A204.1 (cell line): Measurements from ENCODE around the gene SEZ6.

Experiments
- FAIRE-seq: peaks from 2 replicates; lab custom pipeline; 2012; peaks lifted over from hg19 to GRCh38; lab: Jason Lieb, UNC

Gene SEZ6, protein sequence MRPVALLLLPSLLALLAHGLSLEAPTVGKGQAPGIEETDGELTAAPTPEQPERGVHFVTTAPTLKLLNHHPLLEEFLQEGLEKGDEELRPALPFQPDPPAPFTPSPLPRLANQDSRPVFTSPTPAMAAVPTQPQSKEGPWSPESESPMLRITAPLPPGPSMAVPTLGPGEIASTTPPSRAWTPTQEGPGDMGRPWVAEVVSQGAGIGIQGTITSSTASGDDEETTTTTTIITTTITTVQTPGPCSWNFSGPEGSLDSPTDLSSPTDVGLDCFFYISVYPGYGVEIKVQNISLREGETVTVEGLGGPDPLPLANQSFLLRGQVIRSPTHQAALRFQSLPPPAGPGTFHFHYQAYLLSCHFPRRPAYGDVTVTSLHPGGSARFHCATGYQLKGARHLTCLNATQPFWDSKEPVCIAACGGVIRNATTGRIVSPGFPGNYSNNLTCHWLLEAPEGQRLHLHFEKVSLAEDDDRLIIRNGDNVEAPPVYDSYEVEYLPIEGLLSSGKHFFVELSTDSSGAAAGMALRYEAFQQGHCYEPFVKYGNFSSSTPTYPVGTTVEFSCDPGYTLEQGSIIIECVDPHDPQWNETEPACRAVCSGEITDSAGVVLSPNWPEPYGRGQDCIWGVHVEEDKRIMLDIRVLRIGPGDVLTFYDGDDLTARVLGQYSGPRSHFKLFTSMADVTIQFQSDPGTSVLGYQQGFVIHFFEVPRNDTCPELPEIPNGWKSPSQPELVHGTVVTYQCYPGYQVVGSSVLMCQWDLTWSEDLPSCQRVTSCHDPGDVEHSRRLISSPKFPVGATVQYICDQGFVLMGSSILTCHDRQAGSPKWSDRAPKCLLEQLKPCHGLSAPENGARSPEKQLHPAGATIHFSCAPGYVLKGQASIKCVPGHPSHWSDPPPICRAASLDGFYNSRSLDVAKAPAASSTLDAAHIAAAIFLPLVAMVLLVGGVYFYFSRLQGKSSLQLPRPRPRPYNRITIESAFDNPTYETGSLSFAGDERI

GRCh38 chr17:29005936-29006511 is at the start of gene SEZ6:
Gene SEZ6 (minus strand): TSS chr17:29006033. CDS start chr17:29005869, 164 bp downstream.
- no peak for FAIRE-seq

- no peak for FAIRE-seq
Measured at GRCh38 chr17:29054835-29055234, 49.0 kb upstream of the SEZ6 start.

GRCh38 chr17:29051731-29052130 is 45.9 kb upstream of the SEZ6 start:
- no peak for FAIRE-seq

DNA sequence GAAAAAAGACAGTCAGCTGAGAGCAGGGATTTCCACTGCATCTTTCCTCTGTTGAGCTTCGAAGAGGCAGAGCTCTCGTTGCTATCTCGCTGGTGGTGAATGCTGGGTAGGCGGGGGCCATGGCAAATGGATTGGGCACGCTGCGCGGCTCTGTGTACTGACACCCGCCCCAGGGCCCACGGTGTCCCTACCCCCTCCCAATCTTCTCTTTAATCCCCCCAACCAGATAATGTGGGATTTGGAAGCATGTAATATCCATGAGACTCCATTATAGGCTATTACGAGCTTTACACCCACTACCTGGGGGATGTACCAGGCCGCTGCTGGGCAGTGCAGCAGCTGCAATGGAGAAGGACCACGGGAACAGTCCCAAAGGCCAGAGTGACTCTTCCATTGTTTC is 45.4 kb upstream of the SEZ6 start:
- no peak for FAIRE-seq

DNA sequence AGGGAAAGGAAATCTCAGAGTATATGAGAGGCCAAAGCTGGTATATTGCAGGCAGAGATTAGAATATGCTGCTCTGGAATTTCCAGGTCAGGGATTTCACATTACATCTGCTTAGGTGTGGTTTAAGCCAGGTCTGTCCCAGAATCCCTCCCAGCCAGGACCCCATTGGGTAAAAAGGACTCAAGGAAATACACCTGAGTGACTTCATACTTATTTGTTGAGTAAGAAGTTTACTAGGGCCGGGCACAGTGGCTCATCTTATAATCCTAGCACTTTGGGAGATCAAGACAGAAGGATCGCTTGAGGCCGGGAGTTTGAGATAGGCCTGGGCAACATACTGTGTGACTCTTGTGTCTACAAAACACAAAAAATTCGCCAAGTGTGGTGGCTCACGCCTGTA is 44.3 kb upstream of the SEZ6 start:
- FAIRE-seq: no peak

DNA sequence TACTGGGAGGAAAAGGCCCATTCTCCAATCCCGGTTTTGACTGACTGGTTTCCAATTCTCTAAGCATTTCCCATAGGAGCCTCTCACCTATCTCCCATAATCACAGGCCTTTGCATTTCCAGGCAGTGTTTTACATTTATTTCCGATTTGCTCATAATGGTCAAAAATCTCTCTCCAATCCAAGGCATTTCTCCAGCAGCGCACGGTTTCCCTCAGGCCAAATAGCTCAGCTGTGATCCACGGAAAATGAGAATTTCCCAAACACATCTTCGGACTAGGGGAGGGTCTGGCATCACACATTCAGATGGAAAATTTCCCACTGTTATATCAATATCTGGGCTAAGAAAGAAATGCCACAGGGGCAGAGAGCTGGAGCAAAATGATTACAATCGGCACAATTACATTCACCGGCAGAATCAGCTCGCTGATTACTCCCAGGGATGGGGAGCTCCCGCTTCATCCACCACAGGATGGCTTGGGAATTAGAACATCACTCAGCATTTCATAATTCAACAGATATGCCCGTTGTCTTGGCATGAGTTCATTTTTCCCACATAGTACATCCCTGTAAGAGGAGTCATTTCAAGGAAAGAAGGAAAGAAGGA is 43.8 kb upstream of the SEZ6 start:
- no peak for FAIRE-seq

GRCh38 chr17:29048440-29049368 is 42.9 kb upstream of the SEZ6 start:
- FAIRE-seq: no peak

DNA sequence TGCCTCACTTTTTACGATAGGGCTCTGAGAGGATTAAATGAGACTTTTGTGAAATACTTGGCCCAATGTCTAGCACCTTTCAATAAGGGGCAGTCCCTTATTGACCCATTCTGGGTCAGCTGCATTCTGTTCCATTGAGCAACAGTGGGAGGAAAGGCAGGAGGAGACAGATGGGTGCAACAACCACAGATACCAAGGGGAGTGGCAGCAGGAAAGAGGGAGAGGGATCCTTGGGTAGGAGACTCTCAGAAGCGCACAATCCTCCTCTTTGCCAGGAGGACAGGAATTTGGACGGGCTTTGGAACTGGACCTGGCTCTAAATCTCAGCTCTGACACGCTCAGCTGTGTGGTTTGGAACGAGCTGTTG is 40.6 kb upstream of the SEZ6 start:
- FAIRE-seq: no peak

DNA sequence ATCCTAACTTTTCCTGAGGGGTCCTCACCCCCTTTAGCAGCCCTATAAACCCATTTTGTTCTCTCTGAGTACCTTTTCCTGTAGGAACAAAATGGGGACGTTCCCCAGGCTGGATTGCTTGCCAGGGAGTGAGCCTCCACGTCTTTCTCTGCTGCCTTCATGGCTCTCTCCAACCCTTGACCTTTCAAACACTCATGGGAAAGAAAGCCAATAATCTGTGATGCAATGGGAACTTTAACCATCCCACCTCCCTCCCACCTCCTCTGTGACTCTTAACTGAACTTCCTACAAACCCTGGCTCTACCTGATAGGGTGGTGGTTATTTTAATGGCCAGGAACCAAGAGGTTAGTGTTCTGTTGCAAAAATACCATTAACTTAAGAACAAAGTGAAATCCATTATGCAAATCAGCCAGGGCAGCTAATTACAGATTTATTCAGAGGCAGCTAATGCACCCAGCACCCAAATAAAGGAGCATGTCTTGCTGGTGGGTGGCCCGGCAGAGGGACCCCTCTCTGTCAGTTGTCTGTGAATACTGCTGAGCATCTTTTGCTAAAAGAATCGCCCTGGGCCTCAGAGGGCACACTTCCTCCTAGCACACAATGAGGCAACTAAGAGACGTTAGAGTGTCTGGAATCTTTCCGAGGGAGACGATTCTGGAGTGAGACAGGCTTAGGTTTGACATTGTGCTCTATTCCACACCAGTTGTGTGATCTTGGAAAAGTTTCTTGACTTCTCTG is 40.1 kb upstream of the SEZ6 start:
- FAIRE-seq: no peak

DNA sequence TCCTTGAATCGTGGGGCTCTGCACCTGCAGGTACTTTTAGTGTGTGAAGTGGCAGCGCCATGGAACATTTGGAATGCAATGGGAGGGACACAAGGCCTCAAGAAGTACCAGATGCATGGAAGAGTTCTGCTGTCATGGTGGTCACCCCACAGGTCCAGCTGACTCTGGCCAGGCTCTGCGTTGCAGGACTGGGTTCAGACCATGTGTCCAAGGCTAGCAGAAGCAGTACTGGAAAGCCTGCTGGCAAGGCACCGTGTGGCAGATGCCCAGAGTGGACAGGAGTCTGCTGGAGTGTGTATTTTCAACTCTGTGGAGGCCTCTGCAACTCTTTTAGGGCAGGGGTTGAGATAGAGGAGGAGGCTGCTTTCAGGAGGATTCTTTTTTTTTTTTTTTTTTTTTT is 39.2 kb upstream of the SEZ6 start:
- no peak for FAIRE-seq

GRCh38 chr17:29043539-29044145 is 37.8 kb upstream of the SEZ6 start:
- no peak for FAIRE-seq

GRCh38 chr17:29042679-29043538 is 37.1 kb upstream of the SEZ6 start, which contains the start of gene PIPOX:
Gene PIPOX (plus strand): TSS chr17:29043141. CDS start chr17:29043226, 85 bp downstream.
- FAIRE-seq: no peak

DNA sequence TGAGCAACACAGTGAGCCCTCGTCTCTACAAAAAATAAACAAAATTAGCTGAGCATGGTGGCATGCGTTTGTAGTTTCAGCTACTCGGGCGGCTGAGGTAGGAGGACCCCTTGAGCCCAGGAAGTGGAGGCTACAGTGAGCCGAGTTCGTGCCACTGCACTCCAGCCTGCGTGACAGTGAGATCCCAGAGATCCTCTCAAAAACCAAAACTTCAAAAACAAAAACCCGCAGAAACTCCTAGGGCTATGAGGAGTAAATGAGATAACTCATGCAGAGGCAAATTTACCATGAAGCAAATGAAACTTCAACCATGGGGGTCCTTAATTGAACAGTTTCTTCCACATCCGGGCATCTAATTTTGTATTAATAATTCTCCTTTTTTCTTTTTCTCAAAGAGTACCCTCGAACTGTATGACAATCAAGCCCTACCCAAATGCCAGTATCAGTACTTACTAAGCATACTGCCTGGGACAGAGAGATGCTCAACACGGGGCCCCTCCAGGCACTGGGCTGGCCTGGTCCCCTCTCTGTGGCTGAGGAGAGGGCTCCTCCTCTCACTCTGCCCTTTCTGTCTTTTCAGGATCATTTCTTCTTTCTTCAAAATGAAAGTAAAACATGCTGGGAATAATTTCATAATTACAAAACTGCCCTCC is 36.3 kb upstream of the SEZ6 start:
- FAIRE-seq: no peak

DNA sequence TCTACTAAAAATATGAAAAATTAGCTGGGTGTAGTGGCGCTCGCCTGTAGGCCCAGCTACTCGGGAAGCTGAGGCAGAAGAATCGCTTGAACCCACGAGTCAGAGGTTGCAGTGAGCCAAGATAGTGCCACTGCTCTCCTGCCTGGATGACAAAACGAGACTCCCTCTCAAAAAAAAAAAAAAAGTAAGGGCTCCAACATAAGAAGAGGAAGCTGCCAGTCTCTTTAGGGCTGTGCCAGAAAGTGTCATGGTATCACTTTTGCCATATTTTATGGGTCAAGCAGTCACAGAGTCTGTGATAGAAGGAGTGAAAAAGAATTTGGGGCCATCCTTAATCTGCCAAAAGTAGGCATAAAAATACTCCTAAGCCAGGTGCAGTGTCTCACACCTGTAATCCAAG is 35.7 kb upstream of the SEZ6 start:
- no peak for FAIRE-seq

DNA sequence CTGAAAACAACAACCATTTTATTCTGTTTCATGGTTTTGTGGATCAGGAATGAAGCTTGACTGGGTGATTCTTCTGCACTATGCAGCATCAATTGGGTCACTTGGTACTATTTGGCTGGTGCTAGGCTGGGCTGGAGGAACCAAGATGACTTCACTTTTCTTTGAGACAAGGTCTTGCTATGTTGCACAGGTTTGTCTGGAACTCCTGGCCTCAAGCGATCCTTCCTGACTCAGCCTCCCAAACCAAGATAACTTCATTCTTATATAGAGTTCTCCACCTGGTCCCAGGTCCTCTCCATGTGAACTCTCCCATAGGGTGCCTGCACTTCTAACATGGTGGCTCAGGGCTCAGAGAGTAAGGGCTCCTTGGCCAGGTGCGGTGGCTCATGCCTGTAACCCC is 35.3 kb upstream of the SEZ6 start:
- no peak for FAIRE-seq

GRCh38 chr17:29039764-29040598 is 34.1 kb upstream of the SEZ6 start:
- FAIRE-seq: no peak

- no peak for FAIRE-seq
Measured at GRCh38 chr17:29038085-29038795, 32.4 kb upstream of the SEZ6 start.
